Measurements from ENCODE around the gene TAF6L. TPM values are rescaled to one million over a fixed set of nuclear protein-coding genes. Genes with fewer than 3 reads are reported as not detected.
A peak's percentile ranks its signal among the peaks of the same experiment; 100 is the strongest.
"Not testable (repeated sequence)": the region's sequence is repeated elsewhere in the genome, so short reads cannot be mapped to it uniquely, and the experiment has no call there.

Gene TAF6L, protein sequence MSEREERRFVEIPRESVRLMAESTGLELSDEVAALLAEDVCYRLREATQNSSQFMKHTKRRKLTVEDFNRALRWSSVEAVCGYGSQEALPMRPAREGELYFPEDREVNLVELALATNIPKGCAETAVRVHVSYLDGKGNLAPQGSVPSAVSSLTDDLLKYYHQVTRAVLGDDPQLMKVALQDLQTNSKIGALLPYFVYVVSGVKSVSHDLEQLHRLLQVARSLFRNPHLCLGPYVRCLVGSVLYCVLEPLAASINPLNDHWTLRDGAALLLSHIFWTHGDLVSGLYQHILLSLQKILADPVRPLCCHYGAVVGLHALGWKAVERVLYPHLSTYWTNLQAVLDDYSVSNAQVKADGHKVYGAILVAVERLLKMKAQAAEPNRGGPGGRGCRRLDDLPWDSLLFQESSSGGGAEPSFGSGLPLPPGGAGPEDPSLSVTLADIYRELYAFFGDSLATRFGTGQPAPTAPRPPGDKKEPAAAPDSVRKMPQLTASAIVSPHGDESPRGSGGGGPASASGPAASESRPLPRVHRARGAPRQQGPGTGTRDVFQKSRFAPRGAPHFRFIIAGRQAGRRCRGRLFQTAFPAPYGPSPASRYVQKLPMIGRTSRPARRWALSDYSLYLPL
- 10 to 100 TPM in 11 of 12 donors, not detected in 1; 11.8 to 67.7 (median 14.6) TPM for polyA plus RNA-seq (ENCODE audit: insufficient read length in 12 of 12)
- long read RNA-seq, donor 1, transcript TAF6L-201 (11 exons, 2,116 nt) = major isoform, 5 of 134 reads
- long read RNA-seq, donor 1, partial matches to known transcripts = 77 of 134 reads
- long read RNA-seq, donor 1, other reads (novel, unspliced or antisense) = 51 of 134 reads
- long read RNA-seq, donor 2, partial matches to known transcripts = 38 of 91 reads
- long read RNA-seq, donor 2, other reads (novel, unspliced or antisense) = 51 of 91 reads
- long read RNA-seq, donor 3, partial matches to known transcripts = 0 of 1 reads
- long read RNA-seq, donor 3, other reads (novel, unspliced or antisense) = 0 of 1 reads
- long read RNA-seq, donor 4, partial matches to known transcripts = 0 of 2 reads
- long read RNA-seq, donor 4, other reads (novel, unspliced or antisense) = 0 of 2 reads
- long read RNA-seq, donor 5 = 0 reads
- long read RNA-seq, donor 6, partial matches to known transcripts = 0 of 1 reads
- long read RNA-seq, donor 6, other reads (novel, unspliced or antisense) = 0 of 1 reads
- long read RNA-seq, donor 7 = 0 reads
- long read RNA-seq, donor 8, partial matches to known transcripts = 0 of 41 reads
- long read RNA-seq, donor 8, other reads (novel, unspliced or antisense) = 39 of 41 reads
- long read RNA-seq, donor 9, partial matches to known transcripts = 0 of 2 reads
- long read RNA-seq, donor 9, other reads (novel, unspliced or antisense) = 0 of 2 reads
- long read RNA-seq, donor 10, partial matches to known transcripts = 31 of 40 reads
- long read RNA-seq, donor 10, other reads (novel, unspliced or antisense) = 5 of 40 reads
- long read RNA-seq, donor 11, partial matches to known transcripts = 45 of 103 reads
- long read RNA-seq, donor 11, other reads (novel, unspliced or antisense) = 57 of 103 reads

DNA sequence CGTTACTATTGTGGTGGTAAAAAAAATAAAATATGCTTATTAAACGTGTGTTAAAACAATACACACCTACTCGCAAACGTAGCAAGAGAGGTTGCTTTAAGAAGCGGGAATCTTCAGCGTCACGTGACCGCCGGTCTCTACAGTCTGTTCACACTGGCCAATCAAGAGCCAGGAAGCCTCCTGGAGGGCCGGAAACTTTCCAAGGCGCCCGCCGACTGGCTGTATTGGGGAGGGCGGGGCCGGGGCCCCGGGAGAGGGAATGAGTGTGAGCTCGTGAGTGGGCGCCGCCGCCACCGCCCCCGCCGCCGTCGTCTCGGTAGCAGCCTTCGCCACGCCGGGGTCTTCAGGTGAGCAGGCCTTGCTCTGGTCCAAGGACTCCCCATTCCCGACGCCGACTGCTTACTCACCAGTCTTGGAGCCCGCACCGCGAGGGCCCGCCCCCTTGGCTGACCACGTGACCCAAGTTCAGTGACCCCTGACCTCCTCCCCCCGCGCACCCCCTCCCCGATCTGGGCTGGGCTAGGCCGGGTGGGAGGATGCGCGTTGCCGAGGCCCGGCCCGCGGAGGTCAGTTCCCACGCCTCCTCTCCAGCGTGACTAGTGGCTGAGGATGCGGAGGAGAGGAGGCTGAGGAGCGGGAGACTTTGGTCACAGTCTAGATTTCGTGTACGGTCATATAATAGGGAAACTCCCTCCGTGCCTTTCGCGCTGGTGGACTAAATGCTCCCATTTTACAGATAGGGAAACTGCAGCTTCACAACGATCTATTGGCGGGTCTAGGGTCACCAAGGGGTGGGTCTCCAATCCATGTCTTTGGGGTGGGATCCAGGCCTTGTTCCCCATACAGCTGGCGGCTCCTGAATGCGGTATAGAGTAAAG is at the start of gene TAF6L:
TAF6L (plus strand) TSS at position 253 of the 878 bp plus-strand sequence. CDS start 4,388 bp downstream, outside the sequence.
- DNase-seq = peak; percentile 96

DNA sequence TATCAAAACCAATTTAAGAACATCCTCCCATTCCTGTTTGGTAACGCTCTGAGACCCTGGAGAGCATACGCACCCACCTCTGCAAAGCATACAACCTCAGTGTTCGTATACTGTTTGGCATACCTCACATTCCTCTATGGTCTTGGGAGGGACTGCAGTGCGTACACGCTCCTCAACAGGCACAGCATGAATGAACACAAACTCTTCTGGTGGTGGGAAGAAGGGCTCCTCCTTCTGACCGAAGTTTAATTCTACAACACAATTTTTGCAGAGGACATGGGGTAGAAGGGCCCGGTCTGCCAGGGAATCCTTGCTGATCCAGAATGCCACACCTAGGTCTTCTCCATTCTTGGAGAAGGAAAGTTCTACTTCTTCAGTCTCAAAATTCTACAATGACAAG is 49.2 kb upstream of the TAF6L start:
- DNase-seq = no peak

DNA sequence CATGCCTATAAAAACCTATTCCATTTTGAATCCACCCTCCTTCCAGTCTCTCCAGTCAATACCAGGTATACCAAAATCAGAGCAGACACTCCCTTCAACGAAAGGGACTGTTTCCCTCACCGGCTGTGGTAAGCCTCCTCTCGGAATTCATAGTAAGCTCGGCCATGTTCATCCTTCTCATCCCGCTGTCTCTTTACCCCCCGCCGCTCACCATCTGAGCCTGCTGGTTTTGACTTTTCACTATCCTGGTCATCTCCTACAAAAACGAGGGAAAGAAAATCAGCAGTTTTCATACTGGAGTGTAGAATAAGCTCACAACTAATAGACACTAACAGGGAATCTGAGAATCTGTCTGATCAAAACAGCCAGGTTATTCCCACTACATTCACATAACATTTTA is 47.0 kb upstream of the TAF6L start:
- no peak for DNase-seq

DNA sequence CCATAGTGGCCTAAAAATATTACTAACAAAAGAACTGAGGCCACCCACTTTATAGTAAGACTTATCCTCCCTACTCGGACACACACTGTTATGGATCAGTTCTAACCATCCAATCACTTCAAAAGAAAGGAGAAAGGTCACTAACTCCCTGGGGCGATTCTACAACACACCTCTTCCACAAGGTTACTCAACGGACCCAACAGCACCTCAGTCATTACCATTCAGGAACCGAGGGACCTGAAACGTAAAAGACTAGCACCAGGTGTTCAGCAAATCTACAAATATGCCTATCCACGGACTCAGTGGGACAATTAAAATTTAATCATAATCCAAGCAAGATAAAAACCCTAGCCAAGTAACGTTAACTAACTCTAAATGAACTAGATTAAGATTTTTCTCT is 45.5 kb upstream of the TAF6L start:
- no peak for DNase-seq

DNA sequence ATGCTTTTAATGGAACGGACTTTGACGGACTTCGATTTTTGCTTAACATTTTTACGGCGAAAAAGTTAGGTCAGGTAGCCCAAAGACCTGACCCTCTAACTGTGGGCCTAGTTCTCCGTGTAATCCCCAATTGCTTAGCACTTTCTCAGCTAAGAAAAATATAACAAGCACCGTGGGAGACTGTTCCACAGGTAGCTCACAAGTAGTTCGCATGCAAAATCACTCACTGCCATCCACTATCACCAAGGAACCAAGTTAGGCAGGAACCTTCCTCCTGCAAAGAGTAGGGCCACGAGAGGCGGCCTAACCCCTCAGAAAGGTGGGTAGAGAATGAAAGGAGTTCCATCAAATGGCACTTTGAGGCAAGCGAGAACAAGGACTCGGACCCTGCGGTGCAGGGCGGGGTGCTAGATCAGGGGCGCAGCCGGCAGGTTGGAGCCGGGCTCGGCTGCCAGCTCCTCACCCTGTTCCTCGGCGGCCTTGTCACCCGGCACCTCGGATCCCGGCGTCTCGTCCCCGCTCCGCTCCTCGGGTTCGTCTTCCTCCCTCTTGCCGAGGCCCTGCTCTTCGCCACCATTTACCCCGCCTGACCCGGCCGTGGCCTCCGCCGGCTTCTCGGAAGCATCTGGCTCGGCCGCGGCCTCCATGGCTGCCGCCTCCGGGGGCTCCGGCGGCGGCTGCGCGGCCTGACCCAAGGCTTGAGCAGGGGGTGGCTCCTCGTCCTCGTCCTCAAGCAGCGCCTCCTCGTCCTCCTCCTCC is 44.9 kb upstream of the TAF6L start:
- no peak for DNase-seq

DNA sequence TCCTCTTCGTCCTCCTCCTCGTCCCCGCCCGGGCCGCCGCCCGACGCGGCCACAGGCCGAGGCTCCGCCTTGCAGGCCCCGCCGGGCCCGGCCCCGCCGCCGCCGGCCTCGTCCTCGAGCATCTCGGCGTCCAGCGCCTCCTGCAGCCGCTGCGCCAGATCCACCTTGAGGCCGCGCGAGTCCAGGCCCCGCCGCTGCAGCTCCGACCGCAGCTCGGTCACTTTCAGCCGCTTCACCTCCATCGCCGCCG is 44.4 kb upstream of the TAF6L start:
- no peak for DNase-seq

DNA sequence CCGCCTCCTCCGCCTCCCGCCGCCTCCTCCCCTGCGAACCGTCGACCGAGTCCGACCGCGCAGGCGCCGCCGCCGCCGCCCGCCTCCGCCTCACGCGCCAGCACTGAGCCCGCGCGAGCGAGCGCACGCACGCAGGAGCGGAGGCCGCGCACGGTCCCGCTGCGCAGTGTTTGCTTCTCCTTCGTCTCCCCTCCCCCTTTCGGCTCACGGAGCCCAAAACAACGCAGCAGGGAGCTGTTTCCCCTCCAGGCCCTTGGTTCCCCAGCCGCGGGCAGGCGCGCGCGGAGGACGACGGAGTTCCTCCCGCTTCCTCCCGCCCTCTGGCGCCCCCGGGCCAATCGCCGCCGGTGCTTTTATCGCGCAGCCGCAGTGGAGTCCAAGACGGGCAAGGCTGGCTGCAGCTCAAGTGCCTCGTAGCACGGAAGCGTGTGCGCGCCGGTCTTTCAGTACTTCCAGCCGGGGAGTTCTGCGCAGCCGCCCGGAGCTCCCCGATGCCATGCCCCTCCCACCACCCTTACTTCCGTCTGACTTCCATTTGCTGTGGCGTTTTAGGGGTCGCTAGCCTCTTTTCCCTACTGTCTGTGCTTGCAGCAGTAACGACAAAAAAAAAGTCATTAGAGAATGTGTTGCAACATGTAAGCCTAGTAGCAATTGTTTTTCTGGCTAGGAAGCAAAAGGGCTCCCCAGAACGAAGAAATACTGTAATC is 43.9 kb upstream of the TAF6L start, which contains the start of gene HNRNPUL2:
HNRNPUL2 (minus strand) TSS at position 293 of the 707 bp plus-strand sequence. CDS start 301 bp downstream, outside the sequence.
- DNase-seq = peak; percentile 100

DNA sequence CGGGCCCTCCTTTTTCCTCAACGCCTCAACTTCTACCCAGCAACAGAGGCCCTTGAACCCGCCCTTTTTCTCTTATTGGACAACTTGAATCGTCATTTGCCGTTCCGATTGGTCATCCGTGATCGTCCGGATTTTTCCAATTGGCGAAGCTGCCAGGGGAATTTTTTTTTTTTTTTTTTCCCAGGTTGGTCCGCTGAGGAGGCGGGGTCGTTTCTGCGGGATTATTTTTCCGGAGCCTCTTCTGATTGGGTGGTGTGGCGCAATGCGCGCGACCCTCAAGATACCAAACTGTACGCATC is 43.4 kb upstream of the TAF6L start:
- DNase-seq = peak; percentile 97

DNA sequence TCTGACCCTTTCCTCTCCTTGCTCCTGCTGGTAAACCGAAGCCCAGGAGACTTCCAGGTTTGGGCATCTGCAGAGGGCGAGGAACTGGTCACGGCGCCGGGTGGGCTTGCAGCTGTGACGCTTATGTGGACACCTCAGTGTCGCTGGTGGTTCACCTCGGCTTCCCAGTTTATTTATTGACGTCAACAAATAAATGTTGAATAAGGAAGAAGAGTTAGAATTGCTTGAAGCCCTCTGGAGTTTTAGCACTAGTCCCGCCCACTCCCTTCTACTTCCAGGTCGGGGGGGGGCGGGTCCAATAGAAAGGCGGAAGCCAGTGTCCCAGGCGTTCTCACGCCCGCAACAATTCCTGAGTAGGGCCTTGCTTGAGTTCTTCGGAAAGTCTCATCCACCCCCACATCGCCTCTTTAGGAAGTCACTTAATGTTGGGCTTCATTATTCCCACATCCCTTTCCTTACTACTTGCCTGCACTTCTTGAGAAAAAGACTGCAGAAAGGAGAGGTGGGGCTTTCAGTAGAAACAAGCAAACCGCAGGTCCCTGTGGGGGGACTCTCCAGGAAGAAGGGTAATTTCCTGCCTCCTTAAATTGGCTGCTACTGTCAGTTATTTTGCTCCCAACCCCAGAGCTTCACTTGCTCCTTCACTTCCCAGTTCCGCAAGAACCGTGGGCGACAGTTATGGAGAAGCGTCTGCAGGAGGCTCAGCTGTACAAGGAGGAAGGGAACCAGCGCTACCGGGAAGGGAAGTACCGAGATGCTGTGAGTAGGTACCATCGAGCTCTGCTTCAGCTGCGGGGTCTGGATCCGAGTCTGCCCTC is 42.8 kb upstream of the TAF6L start, which contains the start of gene TTC9C:
TTC9C (plus strand) TSS at position 316 of the 818 bp plus-strand sequence; CDS start at position 679, 363 bp downstream.
- peak; percentile 91 for DNase-seq

DNA sequence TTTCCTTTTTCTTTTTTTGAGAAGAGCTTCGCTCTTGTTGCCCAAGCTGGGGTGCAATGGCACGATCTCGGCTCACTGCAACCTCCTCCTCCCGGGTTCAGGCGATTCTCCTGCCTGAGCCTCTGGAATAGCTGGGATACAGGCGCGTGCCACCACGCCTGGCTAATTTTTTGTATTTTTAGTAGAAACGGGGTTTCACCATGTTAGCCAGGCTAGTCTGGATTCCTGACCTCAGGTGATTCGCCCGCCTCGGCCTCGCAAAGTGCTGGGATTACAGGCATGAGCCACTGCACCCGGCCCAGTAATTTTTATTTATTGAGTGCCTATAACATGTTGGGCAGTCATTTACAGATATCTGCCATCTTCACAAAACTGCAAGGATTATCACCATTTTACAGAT is 41.1 kb upstream of the TAF6L start:
- DNase-seq = not testable (repeated sequence)

DNA sequence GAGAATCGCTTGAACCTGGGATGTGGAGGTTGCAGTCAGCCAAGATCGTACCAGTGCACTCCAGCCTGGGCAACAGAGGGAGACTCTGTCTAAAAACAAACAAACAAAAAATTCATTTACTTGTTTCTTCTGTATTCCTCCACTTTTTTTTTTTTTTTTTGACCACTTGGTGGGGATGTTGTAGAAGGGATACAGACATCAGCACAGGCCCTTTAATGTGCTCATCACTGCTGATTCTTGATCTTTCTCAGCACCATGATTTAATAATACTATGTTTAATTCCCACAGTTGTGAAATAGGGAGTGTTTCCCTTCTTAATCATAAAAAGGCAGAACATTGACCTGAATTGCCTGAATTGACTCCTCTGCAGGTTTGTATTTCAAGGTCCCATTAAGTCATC is 38.4 kb upstream of the TAF6L start:
- DNase-seq = no peak

DNA sequence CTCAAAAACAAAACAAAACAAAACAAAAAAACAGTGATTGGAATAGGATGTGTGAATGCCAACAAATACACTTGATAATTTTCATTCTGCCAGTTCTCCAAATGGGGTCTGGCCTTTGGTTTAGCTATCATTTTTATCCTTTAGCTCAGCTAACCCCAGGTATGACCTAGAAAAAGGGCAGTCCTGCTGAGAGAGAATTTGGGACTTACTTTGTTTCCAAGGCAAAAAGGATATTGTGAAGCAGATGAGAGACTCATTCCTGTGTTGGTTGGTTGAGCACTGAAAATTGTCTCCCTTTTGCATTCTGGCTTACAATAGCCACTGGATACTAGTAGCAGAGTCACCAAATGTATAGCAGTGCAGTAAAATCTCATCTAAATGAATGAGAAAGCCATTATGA is 34.0 kb upstream of the TAF6L start:
- DNase-seq = no peak

DNA sequence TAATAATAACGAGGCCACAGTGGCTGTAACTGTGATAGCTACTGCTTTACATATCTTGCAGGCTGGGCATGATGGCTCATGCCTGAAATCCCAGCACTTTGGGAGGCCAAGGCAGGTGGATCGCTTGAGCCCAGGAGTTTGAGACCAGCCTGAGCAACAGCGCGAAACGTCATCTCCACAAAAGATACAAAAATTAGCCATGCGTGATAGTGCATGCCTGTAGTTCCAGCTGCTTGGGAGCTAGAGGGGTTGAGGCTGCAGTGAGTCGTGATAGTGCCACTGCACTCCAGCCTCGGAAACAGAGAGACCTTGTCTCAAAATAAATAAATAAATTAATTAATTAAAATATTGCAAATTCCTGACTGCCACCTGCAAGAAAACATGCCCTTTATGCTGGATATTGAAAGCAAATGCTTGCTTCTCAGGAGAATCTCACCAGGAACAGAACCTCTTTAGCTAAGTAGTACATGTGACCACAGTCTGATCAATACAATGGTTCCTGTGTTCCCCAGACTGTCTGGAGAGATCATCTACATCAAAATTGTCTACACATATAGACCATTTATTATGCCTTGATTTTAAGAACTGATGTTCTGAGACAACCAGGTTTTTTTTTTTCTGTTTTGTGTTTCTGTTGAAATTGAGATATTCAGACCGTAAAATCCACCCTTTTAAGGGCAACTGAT is 23.6 kb upstream of the TAF6L start:
- no peak for DNase-seq

DNA sequence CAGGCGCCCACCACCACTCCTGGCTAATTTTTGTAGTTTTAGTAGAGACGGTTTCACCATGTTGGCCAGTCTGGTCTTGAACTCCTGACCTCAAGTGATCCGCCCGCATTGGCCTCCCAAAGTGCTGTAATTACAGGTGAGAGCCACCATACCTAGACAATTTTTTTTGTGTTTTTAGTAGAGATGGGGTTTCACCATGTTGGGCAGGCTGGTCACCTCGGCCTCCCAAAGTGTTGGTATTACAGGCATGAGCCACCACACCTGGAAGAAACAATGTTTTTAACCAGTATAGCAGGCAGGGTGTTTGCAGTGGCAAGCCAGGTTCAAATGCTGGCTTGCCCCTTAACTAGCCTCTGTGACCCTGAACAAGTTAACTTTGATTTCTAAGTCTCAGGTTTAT is 21.3 kb upstream of the TAF6L start:
- DNase-seq = not testable (repeated sequence)

DNA sequence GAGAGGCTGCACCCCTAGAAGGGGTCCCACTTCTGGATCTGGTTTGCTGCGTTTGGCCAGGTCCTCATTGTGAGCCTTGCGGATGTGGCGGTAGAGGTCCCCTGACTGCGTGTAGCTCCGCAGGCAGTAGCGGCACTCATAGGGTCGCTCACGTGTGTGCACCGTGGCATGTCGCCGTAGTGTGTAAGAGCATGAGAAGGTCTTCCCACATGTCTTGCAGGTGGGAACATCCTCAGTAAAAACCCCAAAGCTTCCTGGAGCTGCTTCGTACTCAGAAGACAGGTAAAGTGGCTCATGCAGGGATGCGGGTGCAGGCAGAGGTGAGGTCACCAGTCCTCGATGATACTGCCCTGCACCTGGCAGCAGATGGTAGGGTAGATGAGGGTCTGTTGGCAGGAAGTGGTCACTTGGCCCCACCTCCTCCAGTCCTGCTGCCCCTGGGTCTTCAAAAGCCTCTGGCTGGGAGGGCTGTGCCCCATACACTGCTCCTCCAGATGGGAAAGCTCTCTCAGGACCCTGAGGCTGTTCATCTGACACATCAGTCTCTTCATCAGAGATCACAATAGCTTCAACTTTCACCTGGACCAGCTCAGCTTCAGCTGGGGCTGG is 18.9 kb upstream of the TAF6L start:
- DNase-seq = no peak

DNA sequence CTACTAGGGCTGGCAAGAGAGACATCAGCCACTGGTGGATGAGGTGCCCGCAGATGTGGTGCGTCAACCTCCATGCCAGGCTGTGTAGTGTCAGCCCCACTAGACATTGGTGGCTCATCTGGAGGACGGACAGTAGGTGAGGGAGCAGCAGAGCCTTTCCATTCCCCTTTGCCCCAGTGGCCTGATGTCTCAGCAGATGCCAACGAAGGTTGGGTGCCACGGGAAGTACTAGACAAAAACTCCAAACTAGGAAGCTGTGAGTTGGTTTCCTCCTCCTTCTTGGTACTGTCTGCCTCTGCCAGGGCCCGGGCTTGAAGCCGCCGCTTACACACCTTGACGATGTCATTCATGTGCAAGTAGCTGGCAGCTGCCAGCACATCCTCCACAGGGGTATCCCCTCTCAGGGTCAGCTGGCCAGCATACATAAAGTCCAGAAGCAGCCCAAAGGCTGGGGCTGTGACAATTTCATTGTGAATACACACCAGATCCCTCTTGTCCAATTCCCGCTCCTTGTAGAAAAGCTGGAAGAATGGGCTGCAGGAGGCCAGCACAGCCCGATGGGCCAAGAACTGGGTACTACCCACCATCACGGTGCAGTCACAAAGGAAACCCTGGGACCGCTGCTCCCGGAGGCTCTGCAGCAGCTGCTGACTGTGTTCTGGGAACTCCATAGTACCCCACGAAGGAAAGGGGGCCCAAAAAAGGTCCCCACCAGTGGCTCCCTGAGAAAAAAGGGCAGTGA is 18.0 kb upstream of the TAF6L start:
- no peak for DNase-seq

Data from muscle of arm (tissue), 14 donors.